ENCODE results near the gene ZNF92.
"Not testable (repeated sequence)": the region's sequence is repeated elsewhere in the genome, so short reads cannot be mapped to it uniquely, and the experiment has no call there.

Gene ZNF92

GRCh38 chr7:65373608-65374351 is at the start of gene ZNF92:
TSS of gene ZNF92 (plus strand) at chr7:65373855. CDS start at chr7:65373998, 143 bp downstream.
- peak; percentile 83 for DNase-seq (ENCODE audit: low spot score)

DNA sequence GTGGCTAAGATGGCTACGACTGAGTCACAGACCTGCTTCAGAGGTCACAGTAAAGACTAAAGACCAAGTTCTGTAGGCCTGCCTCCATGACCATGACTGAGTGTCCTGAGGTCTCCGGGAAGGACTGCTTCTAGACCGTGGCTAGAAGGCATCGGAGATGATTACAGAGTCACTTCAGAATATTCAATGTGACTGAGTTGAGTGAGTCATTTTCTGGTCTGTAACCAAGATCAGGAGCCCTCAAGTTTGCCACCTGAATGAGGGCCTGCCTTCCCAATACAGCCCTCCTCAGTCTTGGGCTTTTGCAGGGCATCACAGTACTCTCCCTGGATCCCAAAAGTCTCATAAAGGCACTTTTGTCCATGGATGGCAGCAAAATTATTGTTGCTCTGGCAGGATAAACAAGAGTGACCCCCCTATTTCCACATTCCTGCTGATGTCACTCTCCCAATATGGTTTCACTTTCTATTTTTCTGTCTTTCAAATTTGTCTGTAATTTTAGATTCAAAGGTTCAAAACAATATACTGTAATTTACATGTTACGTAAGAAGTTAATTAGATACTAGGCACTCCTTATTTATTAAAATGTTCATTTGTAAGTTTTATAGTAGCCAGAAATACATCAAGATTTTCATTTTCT is 47.7 kb upstream of the ZNF92 start:
- no peak for DNase-seq (ENCODE audit: low spot score)

- DNase-seq (ENCODE audit: low spot score) = no peak
These were observed 35.3 kb upstream of the ZNF92 start for GRCh38 chr7:65338346-65338745.

- no peak for DNase-seq (ENCODE audit: low spot score)
These were observed 34.4 kb upstream of the ZNF92 start for GRCh38 chr7:65339257-65339656.

GRCh38 chr7:65342723-65343629 is 30.7 kb upstream of the ZNF92 start:
- peak; percentile 9 for DNase-seq (ENCODE audit: low spot score)

DNA sequence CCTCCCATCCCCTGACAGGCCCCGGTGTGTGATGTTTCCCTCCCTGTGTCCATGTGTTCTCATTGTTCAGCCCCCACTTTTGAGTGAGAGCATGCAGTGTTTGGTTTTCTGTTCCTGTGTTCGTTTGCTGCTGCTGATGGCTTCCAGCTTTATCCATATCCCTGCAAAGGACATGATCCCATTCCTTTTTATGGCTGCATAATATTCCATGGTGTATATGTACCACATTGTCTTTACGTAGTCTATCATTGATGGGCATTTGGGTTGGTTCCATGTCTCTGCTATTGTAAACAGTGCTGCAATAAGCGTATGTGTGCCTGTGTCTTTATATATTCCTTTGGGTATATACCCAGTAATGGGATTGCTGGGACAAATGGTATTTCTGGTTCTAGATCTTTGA is 29.1 kb upstream of the ZNF92 start:
- DNase-seq (ENCODE audit: low spot score) = not testable (repeated sequence)

DNA sequence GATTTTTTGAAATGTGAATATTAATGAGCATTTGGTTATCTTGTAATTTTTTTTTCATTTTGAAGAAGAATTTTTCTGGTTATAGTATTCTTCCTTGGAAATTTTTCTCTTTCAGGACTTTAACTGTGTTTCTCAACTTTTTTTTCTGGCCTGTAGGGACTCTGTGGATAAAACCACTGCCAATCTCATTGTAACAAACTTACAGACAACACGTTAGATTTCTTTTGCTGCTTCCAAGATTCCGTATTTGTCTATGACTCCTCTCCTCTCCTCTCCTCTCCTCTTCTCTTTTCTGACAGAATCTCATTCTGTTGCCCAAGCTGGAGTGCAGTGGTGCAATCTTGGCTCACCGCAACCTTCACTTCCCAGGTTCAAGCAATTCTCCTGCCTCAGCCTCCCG is 19.4 kb upstream of the ZNF92 start:
- no peak for DNase-seq (ENCODE audit: low spot score)

DNA sequence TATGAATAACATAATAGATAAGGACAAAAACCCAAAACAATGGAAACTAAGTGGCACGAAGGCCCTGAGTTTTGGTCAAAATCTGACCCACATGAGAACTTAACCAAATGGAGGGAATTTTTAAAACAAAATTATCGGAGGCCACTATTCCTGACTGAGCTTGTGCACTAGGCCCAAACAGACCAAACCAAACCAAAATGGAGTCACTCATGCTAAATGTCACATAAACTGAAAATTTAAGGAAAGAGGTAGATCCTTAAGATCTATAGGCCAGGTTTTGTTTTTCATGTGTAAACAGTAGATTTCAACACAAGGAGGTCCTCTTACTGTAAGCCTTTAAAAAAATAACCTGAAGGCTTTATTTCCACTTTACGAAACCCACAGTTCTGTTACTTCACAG is 3.8 kb upstream of the ZNF92 start:
- no peak for DNase-seq (ENCODE audit: low spot score)

- DNase-seq (ENCODE audit: low spot score) = no peak
These were observed 2.2 kb upstream of the ZNF92 start for GRCh38 chr7:65371468-65371867.

DNA sequence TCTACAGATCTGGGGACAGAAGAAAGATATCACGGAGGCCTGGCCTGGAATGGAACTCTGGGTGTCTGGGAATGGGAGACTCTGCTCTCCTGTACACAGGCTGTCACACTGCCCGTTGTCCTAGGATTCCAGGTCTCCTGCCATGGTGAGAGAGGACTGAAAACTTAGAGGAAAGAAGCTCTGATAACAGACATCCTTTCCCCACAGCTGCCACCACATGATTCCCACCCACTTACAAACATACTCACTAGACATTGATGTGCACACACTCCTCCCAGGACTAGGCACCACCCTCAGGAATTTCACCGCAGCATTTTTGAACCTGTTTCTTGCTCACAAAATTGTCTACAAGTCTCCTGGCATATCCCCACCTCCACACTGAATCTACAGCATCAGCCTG is 5.7 kb downstream of the ZNF92 start:
- no peak for DNase-seq (ENCODE audit: low spot score)

GRCh38 chr7:65381742-65382141 is 8.1 kb downstream of the ZNF92 start:
- DNase-seq (ENCODE audit: low spot score) = no peak

DNA sequence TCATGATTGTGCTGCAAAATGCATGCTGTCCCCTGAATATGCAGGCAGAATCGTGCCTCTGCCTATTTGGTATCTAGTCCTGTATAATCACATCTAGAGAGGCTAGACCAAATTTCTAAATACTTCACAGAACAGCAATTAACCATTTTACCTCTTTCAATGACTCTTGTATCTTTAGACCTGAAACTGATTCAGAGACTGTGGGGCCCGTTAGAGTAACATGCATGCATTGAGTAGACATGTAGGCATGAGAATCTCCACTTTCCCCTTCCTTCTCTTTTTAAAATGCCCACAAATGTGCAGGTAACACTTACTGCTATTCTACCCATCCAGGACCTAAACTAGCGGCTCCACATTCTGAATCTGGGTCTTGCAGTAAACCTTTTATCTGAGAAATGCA is 8.8 kb downstream of the ZNF92 start:
- DNase-seq (ENCODE audit: low spot score) = no peak

DNA sequence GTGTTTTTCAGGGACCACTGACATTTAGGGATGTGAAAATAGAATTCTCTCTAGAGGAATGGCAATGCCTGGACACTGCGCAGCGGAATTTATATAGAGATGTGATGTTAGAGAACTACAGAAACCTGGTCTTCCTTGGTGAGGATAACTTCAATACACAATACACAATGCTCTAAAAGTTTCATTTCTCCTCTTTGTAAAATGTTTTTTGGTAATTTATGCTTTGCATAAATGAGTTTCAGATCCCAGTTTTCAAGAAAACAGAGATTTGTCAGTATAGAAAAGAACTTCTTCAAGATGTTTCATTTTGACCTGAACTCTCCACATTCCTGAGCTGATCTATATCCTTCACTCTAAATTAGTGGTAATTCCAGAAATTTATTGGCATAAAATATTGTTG is 14.2 kb downstream of the ZNF92 start:
- no peak for DNase-seq (ENCODE audit: low spot score)

- DNase-seq (ENCODE audit: low spot score) = no peak
These were observed 16.9 kb downstream of the ZNF92 start for GRCh38 chr7:65390588-65390987.

GRCh38 chr7:65397730-65398142 is 24.1 kb downstream of the ZNF92 start:
- DNase-seq (ENCODE audit: low spot score) = no peak

- not testable (repeated sequence) for DNase-seq (ENCODE audit: low spot score)
These were observed 25.0 kb downstream of the ZNF92 start for GRCh38 chr7:65398671-65399070.

DNA sequence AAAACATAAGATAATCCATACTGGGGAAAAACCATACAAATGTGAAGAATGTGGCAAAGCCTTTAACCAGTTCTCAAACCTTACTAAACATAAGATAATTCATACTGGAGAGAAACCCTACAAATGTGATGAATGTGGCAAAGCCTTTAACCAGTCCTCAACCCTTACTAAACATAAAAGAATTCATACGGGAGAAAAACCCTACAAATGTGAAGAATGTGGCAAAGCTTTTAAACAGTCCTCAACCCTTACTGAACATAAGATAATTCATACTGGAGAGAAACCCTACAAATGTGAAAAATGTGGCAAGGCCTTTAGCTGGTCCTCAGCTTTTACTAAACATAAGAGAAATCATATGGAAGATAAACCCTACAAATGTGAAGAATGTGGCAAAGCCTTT is 25.4 kb downstream of the ZNF92 start:
- not testable (repeated sequence) for DNase-seq (ENCODE audit: low spot score)

GRCh38 chr7:65404020-65404419 is 30.4 kb downstream of the ZNF92 start:
- no peak for DNase-seq (ENCODE audit: low spot score)

- DNase-seq (ENCODE audit: low spot score) = not testable (repeated sequence)
These were observed 33.1 kb downstream of the ZNF92 start for GRCh38 chr7:65406706-65407105.

DNA sequence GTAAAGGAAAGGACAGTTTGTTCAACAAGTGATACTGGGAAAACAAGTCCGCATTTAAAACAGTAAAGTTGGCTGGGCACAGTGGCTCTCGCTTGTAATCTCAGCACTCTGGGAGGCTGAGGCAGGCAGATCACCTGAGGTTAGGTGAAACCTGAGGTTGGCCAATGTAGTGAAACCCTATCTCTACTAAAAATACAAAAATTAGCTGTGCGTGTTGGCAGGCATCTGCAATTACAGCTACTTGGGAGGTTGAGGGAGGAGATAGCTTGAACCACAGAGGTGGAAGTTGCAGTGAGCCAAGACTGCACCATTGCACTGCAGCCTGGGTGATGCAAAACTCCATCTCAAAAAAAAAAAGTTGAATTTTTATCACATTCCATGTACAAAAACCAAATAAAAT is 35.7 kb downstream of the ZNF92 start:
- DNase-seq (ENCODE audit: low spot score) = no peak

DNA sequence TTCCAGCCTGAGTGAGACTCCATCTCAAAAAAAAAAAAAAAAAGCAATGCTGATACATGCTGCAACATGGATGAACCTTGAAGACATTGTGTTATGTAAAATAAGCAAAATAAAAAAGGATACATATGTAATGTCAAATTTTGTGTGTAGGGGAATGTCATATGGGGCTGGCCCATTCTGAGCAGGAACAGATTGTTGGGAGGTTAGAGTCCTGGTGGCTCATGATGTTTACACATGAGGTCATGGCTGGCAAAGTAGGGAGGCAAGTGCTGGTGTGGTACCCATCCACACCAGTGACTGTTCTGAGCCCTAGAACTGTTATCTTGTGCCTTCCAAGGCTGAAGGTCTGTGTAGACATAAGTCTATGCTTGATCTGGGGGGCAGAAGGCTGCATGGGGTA is 37.6 kb downstream of the ZNF92 start:
- DNase-seq (ENCODE audit: low spot score) = no peak

DNA sequence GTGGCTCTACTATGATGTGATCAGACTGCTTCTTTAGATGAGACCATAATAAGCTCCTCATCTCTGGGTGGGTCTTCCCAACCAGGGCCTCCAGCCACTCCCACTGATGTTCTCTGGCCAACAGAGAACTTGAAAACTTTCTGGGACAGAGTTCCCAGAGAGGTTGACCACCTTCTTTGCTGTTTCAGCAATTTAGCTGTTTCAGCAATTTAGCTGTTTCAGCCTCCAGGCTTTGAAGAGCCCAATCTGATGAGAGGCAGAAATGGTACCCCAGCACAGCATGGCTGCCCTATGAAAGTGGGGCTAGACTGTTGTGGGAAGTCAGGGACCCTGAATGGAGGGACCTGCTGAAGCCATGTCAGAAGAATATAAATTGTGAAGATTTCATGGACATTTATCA is 49.0 kb downstream of the ZNF92 start:
- DNase-seq (ENCODE audit: low spot score) = no peak

DNA sequence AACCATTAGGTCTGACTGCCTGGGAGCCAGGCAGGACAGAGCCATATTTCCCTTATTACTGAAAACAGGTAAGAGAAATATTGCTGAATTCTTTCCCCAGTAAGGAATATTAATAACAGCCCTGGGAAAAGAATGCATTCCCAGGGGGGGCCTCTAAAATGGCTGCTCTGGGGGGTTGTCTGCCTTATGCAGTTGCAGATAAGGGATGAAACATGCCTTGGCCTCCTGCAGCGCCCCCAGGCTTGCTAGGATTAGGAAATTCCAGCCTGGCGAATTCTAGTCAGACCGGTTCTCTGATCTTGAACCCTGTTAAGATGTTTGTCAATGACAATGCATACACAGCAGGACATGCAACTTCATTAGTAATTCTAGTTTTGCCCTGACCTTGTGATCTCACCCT is 49.6 kb downstream of the ZNF92 start:
- DNase-seq (ENCODE audit: low spot score) = not testable (repeated sequence)
